HG03025 (cell line): ENCODE results near the gene TNFRSF11A.

Experiments
- ATAC-seq: cut with Tn5 transposase; IDR thresholded peaks from one replicate; pipeline ENCODE4 v1.9.1; 2021; ENCODE audit warnings: mild to moderate bottlenecking, moderate library complexity; ENCODE audit not compliant: unreplicated experiment, low FRiP score

The TNFRSF11A gene

DNA sequence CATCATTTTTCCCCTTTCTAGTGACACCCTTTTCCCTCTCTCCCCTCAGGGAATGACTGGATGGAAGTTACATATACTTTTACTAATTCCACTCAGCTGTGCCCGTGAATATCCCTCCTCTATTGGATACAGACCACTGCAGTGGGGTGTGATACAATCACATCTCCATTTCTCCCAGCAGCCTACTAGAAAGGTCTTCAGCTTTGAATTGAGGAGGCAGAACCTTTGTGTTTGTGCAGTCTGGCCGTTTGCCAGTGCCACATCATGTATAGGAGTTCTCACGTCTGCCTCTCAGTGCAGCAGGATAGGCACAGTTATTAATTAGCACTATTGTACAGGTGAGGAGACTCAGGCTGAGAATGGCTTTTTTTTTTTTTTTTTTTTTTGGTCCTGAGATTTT lies 16.4 kb downstream of the TNFRSF11A start:
- no peak for ATAC-seq

DNA sequence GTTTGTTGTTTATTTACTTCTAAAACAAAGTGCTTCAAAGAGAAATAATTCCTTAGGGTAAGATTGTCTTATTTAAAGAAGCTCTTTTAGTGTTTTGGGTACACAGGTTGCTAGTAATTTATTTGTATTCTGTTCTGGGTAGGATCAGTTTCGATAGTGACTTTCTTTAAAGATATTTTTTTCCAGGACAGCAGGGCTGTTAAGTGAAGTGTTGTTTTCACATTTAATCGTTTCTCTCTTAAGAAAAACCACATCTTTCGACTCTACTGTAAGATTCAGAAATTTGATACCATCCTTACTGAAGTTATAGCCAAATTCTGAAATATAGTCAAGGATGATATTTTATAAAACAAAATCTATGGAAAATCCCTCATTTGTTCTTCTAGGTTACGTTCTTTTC lies 17.8 kb downstream of the TNFRSF11A start:
- ATAC-seq, result no peak

DNA sequence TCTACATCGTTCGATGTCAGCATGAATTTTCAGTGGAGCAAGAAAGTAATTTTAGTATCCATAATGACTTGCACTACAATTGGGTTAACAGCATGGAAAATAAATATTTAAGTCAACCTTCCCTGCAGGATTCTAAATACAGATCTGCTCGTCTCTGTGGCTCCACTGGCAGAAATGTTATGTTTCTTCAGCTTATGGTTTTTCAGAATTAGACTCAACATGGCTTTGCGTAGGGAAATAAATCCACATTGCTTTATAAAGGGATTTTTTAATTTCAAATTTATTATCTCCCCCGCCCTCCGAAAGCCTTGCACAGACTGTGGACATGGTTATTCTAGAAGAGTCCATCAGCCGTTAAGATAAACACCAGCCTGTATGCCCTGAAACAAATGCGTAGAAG lies 18.2 kb downstream of the TNFRSF11A start:
- ATAC-seq, result no peak

DNA sequence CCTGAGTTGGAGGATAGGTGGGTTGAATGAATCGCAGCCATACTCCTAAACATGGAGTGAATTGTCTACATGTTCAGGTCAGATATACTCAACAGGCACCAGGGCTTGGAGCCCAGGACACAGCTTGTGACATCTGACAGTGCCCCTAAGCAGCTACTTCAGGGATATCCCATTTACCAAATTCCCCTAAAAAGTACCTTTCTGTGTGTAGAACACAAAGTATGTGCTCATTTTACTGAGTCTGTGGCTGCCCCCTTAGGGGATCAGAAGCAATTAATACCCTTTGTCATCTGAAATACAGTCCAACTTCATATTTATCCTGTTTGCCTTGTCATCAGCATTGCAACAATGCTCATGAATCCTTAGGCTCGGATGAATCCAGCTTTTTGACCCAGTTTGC lies 20.8 kb downstream of the TNFRSF11A start:
- ATAC-seq, result no peak

DNA sequence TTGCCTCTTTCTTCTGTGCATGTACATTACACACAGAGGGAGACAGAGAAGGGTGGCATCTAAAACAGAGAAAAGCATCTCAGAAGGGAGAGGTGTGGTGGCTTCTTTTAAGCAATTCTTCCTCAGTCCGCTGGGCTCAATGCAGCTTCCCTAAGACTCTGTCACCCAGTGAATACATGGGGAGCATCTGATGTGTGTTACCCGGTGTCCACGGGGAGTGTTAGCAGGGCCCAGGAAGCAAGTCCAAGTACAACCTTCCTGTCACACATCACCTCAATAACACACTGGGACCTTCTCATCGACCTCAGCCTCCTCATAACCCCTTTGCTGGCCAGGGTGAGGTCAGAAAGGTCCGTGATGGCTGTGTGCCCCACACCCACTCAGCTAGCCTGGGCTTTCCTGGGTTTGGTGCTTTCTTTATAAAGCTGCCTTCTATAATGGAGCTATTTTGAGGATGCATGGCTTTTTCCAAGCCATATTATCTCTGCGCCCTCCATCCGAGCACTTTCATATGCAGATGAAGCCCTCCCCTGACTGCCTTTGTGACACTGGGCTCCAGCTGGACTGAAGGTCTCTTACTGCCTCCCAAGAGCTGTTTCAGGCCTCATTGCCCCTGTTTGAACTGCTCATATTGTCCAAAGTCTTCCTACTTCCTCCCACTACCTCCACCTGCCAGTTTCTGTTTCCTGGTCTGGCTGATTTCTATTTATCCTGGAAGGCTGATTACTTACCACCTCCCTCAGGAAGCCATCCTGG lies 21.4 kb downstream of the TNFRSF11A start:
- no peak for ATAC-seq

DNA sequence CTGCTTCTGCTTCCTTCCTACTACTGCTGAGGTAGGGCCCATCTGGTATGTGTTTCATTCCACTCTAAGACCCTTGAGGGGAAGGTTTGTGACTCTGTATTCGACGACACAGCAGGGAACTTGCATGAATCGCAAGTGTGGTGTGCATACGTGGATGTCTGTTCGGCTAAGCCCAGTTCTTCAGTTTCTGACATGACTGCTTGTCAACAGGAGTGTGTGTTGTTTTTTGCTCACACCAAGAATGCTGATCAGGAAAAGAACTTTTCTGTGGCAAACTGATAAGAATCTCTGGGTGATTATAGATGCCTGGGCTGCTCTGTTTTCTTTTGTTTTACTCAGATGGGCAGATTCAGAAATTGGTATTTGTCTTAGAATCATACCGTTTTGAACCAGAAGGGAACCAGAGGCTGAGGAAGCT lies 22.0 kb downstream of the TNFRSF11A start:
- ATAC-seq, result no peak

DNA sequence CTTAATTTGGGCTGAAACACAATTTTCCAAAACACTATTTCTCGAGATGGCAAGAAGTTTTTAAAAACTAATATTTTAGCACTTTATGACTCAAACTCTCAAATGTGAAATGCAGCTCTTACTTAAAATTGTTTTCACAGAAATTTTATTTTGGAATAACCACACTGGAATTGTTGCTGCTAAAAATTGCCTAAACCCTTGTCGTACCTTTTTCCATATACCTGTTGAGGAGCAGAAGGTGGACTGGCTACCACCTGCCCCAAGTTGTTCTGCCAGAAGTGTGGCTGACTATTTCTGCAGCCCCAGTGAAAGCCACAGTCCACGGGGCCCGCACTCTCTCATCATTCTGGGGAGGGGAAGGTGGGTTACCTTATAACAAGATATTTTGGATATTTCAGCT lies 23.4 kb downstream of the TNFRSF11A start:
- no peak for ATAC-seq

DNA sequence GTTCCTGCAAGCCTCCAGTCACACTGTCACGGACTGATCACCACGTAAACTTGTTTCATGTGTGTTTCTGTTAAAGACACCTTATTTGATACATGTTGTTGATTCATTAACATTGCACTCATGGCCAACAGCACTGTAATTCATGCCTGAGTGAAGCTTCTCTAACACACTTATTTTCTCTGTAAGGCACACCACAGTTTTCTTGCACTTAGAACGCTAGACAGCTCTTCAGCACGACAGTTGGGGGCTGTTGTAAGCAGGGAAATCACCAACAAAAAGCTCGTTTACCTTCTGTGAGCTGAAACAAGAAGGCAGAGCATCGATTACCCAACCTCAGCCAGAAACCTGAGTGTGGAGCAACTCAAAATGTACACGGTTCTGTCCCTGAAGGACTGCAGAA lies 28.1 kb downstream of the TNFRSF11A start:
- ATAC-seq, result no peak

DNA sequence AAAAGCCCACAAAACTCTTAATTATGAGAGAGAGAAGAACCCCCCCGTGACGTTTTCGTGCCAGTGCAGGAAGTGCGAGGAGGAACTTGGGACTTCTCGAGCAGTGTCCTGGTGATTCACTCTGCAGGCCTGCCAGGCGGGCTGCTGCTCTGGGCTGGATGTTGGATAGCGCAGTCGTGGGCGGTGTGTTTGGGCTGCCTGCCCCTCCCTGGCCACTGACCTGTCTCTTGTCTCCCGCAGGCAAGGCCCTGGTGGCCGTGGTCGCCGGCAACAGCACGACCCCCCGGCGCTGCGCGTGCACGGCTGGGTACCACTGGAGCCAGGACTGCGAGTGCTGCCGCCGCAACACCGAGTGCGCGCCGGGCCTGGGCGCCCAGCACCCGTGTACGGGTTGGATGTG lies 29.0 kb downstream of the TNFRSF11A start:
- no peak for ATAC-seq

DNA sequence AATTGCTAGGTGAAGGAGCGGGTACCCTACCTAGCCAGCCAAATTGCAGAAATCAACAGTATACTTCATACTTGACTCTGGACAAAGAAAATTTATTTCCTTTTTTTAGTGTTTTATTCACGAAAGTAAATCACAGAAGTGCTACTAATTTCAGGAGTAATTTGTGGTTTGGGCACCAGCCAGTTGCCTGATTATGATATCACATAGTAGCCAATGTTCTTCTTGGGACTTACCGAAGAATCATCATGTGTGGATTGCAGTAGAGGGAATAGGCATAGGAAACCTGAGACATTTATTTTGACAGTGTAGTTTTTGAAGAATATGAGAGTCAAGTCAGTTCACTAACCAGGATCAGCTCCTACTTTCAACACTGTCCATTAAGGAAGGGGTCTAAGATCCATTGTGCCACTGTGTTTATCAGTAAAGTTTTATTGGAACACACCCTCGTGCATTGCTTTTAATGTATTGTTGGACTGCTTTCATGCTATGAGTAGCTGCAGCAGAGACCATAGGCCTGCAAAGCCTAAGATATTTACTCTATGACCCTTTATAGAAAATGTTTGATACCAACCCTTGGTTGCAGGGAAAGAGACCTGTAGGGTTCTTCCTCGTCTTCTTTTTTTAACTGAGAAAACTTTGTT lies 32.1 kb downstream of the TNFRSF11A start:
- no peak for ATAC-seq

DNA sequence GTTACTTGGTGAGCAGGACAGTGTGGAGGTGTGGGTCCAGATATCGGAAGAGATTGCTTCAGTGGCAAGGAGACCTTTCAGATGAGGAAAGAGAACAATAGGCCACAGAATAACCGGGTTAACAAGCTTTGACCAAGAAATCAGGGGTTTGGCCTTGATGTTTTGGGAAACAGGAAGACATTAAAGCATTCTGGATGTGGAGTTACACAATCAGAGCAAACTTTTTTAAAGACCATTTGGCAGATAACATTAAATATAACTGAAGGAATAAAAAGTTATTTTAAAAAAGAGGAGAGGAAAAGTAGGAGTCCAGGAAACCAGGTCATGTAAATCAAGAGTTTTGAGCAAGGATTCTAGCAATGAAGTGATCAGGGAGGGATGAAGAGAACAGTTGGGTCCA lies 35.7 kb downstream of the TNFRSF11A start:
- ATAC-seq, result no peak

DNA sequence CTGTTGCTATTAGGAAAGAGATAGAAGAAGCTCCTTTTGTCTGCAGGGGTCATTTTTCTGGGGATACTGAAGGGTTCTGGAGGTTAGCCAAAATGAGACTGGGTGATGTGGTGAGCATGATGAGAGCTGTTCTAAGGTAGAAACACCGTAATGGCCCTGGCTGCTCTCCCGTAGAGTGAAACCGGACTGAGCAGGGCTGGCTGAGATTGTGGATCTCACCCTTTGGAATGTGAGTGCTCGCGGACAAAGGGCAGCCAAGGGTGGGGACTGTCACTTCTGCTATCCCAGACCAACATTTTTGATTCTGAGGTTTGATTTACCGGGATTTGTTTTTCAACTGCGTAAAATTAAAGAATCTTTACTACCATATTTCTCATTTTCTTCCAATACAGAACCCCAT lies 36.2 kb downstream of the TNFRSF11A start:
- ATAC-seq, result no peak

DNA sequence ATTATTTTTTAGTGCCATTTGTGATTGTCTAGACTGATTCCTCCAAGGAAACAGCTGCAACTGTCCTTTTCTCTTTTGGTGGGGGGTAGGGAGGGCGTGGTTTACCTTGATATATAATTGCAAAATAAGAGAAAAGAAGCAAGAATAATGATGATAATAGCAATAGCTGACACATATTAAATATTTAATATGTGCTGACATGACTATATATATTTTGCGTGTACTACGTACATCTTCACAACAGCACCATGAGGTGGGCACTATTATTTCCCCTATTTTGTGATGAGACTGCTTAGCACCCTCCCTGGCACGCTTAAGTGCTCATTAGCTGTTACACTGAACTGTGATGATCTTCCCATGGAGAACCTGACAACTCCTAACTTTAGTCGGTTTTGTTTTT lies 39.4 kb downstream of the TNFRSF11A start:
- no peak for ATAC-seq

DNA sequence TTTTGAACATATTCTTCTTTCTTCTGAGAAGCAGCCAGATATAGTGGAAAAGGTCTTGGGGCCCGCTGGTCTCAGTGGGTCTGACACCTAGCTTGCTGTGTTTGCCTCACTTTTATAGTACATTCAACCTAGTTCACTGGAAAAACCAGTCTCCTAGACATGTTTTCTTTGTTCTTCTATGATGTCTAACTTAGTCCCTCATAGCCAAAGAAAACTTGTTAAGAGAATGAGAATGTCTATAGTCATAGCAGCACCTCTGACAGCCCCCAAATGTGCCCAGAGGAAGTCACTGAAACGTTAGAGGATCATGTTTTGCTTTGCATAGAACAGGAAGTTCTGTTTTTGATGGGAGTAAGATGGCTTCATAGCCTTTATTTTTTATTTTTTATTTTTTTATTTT lies 40.3 kb downstream of the TNFRSF11A start:
- ATAC-seq, result no peak

DNA sequence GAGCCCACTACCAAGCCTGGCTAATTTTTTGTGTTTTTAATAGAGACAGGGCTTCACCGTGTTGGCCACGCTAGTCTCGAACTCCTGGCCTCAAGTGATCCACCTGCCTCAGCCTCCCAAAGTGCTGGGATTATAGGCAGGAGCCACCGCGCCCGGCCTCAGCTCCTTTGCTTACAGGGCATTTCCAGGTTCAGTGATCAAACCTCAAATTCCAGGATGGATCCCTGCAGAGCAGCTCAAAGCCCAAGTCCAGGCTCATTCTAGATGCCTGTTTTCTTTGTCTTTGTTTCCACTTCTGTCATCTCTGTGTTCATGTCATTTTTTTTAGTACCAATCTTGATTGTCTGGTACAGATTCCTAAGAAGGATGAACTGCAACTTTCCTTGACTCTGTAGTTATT lies 41.9 kb downstream of the TNFRSF11A start:
- no peak for ATAC-seq

DNA sequence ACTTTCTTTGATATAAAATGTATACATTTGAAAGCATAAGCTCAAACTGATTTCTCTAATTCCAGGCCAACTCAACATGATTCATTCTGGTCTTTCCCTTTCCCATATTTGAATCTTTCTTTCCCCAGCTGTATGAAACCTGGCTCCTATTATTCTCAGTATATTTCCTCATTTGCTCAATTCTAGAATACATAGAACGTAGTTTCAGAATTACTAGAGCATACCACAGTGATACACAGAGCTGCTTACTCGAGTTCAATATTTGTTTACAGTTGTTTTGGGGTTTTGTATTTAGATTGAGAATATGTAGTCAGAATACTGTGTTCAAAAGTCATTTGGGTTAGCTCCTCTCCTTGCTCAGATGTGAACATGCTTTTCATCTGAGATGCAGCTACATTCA lies 43.0 kb downstream of the TNFRSF11A start:
- ATAC-seq, result peak; percentile 61

DNA sequence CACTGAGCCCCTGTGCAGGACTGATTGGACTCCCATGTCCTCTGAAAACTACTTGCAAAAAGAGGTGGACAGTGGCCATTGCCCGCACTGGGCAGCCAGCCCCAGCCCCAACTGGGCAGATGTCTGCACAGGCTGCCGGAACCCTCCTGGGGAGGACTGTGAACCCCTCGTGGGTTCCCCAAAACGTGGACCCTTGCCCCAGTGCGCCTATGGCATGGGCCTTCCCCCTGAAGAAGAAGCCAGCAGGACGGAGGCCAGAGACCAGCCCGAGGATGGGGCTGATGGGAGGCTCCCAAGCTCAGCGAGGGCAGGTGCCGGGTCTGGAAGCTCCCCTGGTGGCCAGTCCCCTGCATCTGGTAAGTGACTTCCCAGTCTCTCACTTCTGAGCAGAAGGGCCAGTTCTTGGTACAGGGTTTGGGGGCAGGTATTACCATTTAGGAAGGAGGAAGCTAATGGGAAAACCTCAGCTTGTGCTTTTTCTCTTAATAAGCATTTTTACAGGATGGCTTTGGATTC lies 44.1 kb downstream of the TNFRSF11A start:
- ATAC-seq, result no peak

DNA sequence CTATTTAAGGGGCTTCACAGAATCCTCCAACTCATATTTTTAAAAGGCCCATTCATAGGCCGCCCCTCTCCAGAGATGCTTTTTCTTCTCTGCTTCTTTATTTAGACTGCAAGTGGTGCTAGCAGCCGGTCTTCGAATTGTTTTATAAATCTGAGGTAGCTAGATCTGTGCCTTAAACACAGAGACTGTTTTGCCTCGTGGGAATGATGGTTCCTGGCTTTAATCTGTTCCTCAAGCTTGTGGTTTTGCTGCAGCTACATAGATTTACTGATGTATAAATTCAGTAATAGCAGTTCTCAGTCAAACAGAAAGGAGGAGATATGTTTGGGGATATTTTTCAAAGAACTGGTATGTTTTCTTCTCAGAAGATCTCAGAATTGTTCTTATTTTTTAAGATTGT lies 45.3 kb downstream of the TNFRSF11A start:
- no peak for ATAC-seq

DNA sequence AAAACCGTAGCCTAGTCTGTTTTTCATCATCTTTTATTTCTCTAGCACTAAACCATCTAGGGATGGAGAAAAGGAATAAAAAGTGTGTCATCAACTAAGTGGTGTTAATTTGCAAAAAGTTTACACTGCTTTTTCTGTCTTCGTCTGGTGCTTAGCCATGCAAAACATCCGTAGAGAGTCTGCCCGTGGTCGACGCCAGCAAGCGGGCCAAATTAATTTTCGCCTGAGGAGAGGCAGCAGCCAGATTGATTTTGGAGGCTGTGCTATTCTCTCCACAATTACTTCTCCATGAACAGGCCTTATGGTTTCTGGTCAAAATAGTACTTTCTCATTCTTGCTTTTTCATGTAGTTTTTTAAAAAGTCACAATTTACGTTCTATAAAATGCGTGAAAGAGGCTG lies 46.3 kb downstream of the TNFRSF11A start:
- ATAC-seq, result no peak

DNA sequence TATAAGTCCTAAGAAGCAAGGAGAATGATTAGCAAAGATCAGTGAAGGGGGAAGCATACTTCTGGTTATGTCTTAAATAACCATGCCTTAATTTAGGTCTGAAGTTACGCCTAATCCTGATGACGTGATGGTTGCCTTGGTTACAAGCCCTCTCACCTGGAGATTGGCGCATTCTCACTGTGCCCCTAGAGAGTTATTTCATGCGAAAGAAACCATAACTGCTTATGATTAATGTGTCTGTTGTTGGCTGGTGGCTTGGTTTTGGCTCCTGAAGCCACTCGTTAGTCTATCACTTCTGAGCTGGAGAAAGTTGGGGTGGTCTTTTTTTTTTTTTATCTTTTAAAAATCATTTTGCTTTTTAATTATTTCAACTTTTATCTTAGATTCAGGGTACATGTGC lies 47.0 kb downstream of the TNFRSF11A start:
- no peak for ATAC-seq

DNA sequence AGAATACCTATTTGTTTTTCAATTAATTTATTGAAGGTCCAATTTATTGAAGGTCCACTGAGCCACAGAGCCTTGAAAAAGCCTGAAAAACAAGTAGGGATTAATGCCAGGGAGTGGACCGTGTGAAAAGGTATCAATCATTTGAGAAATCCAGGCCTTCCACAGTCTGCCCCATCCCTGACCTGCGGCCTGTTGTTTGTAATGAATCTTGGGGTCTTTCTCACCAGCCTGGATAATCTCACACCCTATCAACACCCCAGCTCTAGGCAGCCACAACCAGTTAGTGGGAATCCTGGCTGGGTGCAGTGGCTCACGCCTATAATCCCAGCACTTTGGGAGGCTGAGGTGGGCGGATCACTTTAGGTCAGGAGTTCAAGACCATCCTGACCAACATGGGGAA lies 47.8 kb downstream of the TNFRSF11A start:
- no peak for ATAC-seq

DNA sequence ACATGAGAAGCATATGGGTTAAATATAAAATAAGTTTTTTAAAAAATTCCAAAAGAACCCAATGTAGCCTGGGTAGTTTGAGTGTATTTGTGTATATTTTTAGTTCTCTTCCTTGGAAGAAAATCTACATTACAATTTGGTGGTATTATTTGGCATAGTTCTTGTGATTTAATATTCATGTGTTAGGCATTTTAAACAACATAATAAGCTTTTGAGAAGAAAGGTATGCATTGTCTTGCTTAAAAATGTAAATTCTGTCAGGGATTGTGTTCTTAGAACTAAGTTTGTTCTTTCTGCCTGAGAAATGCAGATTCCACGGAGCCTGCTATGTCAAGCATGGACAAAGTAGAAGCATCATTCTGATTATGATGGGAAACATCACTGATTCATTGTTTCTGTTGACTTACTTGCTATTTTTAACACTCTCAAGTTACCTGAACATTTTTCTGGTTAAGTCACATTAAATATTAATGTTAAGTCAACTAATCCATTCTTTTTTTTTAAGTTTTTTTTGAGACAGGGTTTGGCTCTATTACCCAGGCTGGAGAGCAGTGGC lies 49.4 kb downstream of the TNFRSF11A start:
- ATAC-seq, result no peak
